HG03439 (cell line): ENCODE measurements around the gene FAF1.

Experiments used
- ATAC-seq: cut with Tn5 transposase; IDR thresholded peaks from one replicate; pipeline ENCODE4 v1.9.1; 2021; ENCODE audit warnings: mild to moderate bottlenecking, moderate library complexity; ENCODE audit not compliant: unreplicated experiment

Gene FAF1

DNA sequence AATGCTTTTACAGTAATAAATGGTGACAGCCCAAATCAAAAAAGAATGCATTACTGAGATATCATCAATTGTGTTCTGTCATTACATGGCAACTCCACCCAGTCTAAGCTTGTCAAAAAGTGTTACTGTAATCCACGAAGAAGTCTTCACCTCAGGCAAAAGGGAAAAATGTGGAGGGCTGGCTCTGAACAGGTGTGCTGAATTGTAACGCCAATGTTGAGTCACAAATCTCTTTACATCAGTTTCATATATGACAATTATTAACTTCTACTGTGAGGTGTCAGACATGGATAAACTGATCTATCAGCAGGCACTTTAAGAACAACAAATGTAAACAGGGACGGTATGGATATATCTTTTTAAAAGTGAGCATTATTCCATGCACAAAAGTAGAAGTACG, 438.4 kb downstream of the FAF1 start:
- ATAC-seq = no peak

DNA sequence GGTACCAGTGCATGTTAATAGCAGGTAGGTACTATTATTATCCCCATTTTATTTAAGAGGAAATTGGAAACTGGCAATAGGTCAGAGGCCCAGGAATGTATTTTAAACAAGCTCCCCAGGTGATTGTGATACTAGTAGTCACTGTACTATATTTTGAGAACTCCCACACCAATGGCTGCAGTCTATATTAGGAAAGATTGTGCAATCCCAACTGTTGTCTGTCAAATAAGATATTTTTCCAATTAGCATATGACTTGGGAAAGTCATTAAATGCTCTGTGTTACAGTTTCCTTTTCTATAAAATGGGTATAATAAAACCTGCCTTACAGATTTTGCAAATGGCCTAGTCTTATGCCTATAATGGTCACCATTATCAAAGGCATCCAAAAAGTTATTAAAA, 442.6 kb downstream of the FAF1 start:
- ATAC-seq = no peak

- no peak for ATAC-seq
Measured at GRCh38 chr1:50516056-50516455, 444.0 kb downstream of the FAF1 start.

GRCh38 chr1:50508040-50508586, 452.0 kb downstream of the FAF1 start:
- ATAC-seq = no peak

DNA sequence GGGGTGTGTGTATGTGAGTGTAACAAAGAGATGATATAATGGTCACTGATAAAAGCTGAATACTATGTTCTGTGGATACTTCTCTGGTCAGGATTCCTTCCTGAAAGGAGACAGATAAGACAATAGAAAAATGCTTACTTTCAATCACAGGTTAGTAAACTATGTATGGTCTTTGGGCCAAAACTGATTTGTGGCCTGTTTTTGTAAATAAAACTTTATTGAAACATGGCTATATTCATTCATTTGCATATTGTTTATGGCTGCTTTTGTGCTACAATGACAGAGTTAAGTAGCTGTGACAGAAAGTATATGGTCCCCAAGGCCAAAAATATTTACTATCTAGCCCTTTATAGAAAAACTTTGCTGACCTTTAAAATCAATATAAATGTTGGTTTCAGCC, 454.6 kb downstream of the FAF1 start:
- ATAC-seq = no peak

GRCh38 chr1:50503515-50503914, 456.6 kb downstream of the FAF1 start:
- ATAC-seq = no peak

DNA sequence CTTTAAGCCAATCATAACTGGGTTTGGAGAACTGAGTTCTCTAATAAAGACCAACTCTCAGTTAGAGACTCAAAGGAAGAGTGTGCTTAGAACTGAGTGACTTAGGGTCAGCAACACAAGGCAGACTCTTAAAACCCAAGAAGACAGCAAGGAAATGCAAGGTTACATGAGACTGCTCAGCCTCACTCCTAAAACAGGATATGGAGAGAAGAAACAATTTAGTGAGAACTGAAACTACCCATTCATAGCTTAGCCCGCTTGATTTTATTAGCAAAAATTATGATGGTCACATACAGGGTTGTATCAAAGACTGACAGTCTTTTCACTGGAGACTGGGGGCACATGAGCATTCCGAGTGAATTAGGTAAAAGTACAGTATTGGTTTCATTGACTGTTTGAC, 457.9 kb downstream of the FAF1 start:
- ATAC-seq = no peak

DNA sequence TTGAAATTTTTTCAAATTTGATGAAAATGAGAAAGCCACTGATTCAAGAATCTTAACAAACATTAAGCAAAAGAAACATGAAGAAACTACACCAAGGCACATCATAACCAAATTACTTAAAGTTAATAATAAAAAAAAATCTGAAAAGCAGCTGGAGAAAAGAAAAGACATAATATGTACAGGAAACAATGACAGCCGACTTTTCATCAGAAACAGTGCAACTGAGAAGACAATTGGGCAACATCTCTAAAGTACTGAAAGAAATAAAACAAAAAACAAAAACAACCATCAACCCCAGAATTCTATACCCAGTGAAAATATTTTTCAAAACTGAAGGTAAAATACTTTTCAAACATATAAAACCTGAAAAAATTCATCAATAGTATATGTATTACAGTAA, 463.1 kb downstream of the FAF1 start:
- ATAC-seq = no peak

DNA sequence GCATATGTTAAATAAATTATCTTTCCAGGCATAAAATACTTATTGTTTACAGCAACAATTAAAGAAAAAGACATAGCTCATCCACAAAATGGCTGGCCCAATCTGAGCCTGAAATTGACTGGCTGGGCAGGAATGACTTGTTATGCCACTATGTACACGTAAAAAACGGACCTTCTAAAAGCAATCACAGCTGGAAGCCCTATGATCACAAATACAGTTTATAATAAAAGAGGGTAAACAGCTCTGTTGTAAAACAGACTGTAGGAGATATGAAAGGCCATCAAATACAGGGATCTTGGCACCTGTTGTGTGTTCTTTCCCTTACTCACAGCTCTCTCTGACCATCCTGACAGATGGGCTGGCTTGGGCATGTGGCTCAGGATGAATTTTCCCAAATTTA, 466.4 kb downstream of the FAF1 start:
- ATAC-seq = no peak

DNA sequence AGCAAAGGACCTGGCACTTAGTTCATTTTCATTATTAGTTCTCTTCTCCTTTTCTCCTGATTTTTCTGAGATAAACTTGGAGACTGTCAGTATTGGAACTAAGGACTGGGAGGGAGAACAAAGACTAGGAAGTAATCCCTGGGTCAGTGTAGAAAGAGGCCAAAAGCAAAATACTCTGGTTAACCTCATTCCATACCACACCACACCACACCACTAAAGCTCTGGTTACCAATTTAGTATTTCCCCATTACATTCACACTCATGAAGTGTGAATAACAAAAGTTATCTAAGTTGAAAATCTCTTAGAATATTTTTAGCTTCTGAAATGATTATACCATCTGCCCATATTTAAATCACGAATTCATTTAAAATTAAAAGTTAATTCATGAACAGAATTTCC, 467.9 kb downstream of the FAF1 start:
- ATAC-seq = no peak

DNA sequence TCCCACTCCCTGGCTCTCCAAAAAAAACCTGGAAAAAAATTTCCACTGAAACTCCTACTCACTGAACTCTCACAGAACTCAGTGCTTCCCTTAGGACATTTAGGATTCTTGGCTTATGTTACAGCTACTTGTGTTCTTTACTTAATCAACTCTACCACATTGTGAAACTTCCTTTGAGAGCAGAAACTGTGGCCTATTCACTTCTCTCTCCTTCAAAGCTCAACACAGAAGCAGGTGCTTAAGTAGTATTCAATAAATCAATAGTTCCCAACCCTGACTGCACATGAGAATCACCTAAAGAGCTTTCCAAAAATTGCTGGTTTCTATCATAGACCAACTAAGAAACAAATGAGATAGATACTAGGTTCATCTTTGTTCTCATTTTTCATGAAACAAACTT, 468.9 kb downstream of the FAF1 start:
- ATAC-seq = no peak

DNA sequence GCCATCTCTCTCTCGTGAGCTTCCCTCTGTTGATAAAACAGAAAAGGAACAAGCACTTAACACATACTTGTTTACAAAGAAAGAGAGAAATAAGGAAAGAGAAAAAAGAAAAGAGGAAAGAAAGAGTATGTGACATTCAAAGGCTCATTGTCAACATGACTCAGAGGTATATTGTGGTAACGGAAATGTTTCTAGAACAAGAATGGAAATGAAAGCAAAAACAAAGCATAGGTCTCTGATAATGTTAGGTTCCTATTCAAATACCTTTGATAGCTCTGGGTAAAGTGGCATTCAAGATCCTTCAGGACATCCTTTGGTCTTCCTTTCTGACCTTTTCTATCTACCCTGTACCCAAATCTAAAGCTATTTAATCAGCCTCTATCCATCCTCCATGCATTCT, 469.4 kb downstream of the FAF1 start:
- no peak for ATAC-seq

GRCh38 chr1:50488876-50489275, 471.2 kb downstream of the FAF1 start:
- no peak for ATAC-seq

- ATAC-seq = no peak
Measured at GRCh38 chr1:50488356-50488755, 471.7 kb downstream of the FAF1 start.

DNA sequence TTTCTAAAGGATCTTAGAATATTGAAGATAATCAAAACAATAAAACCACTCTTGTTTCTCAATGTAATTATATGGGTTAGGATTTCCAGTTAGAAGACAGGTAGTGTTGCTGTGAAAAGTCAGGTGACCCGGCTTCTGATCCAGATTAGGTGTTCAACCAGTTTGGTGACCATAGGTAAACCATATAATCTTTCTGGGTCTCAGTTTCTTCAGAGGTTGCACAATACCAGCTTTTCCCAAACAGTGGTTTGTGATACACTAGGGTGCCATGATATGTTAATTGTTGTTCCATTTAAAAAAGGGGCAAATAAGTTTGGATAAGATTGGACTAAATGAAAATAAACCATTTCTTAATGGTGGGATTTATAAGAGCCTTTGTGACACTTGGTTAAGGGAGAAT, 472.3 kb downstream of the FAF1 start:
- ATAC-seq = no peak

- no peak for ATAC-seq
Measured at GRCh38 chr1:50481142-50481736, 478.8 kb downstream of the FAF1 start.

DNA sequence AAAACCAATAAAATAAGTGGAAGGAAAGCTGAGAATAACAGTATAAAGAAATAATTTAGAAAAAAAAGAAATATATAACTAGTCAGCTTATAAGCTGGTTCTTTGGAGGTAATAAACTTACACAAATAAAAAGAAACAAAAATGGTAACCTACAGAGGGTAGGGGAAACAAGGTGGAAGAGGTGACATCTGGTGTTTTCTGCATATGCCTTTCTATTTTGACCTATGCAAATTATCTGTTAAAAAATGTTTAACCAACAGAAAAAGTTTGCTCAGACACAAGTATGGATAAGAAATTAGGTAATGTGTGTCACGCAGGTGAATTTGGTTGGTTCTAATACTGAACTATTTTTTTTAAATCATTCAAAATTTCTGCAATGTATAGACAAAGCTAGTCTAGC, 483.3 kb downstream of the FAF1 start:
- ATAC-seq = no peak

- no peak for ATAC-seq
Measured at GRCh38 chr1:50474859-50475809, 484.9 kb downstream of the FAF1 start.

DNA sequence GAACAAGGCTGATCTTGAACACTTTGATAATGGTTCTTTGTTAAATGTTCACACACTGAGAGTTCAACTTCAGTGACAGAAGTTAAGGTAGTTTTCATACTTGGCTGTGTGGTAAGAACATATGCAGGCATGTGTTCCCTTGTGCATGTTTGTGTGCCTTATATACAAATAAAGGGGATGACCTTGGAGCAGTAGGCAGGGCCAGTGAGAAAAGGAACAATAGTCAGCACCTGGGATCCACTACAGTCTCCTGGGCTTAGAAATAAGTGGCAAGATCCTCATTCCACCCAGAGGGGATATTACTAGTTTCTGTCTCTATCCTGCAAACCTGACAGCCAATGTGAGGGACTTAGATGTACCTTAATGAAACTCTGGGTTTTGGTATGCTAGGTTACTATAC, 486.6 kb downstream of the FAF1 start:
- no peak for ATAC-seq

- no peak for ATAC-seq
Measured at GRCh38 chr1:50471967-50472366, 488.1 kb downstream of the FAF1 start.

DNA sequence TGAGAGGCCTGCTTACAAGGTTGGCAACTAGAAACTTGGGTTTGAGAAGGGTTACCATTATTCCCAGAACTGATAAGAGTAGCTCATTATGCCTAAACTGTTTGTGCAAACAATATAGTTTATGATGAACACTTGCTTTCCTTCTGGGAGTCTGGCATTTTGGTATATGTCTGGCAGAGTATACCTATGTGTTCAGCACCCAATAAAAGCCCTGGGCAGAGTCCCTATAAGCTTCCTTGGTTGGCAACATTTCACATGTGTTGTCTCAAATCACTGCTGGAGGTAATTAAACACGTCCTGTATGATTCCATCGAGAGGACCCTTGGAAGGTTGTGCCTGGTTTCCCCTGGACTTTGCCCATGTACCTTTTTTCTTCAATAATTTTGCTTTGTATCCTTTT, 497.1 kb downstream of the FAF1 start:
- ATAC-seq = no peak

DNA sequence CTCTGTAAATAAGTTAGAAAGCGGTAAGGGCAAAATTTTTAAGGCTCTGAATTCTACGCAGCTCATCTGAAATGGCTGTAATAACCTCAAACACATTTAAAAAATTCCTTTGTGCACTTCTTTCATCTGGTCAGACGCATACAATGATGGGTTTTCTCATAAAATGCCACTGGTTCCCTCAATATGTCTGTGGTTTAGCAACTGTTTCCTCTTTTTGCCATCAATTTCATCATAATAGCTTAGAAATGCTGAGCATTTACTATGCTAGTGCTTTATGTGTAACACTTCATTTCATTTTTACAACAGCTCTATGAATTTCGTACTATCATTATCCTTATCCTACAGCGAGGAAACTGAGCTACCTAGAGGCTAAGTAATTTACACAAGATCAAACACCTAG, 501.6 kb downstream of the FAF1 start:
- no peak for ATAC-seq
